Left forelimb (tissue), 1 donor: ENCODE measurements around the gene PAX6.

Experiments
- DNase-seq: peaks from one replicate; pipeline ENCODE4 v3.0.0-alpha.2; 2018; ENCODE audit warnings: low spot score

Gene PAX6

DNA sequence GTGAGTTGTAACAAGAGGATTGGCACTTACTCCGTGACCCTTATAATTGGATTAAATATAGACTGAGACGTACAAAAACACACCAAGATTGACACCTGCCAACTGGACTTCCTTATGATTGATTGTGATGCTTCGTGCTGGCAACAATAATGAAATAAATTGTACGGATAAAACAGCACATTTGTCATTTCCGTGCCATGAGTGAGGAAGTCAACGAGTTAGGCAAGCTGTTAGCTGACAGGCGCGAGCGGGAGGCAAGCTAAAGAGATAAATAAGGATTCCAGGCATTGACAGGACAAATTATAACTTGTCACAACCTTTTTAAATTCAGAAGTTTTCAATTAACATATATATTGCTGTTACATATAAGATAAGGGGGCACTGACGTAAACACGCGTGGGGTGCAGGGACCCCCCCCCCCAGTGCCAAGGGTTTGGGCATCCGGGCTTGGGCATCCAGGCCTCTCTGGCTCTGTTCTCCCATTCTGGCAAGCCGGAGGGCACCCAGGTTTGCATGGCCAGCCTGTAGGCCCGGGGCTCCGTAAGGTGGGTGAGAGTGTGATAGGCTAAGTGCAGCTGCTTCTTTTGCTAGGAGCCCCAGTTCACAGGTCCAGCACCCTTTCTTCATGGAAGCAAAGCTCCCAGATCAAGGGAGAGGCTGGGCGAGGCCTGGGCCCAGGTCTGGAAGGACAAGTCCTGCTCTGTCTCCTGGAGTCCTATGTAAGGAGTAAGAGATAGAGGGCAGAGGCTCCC lies 11.2 kb upstream of the PAX6 start:
- DNase-seq, result peak; percentile 64

- DNase-seq, result no peak
These were observed 10.6 kb upstream of the PAX6 start for GRCh38 chr11:31821766-31822165.

DNA sequence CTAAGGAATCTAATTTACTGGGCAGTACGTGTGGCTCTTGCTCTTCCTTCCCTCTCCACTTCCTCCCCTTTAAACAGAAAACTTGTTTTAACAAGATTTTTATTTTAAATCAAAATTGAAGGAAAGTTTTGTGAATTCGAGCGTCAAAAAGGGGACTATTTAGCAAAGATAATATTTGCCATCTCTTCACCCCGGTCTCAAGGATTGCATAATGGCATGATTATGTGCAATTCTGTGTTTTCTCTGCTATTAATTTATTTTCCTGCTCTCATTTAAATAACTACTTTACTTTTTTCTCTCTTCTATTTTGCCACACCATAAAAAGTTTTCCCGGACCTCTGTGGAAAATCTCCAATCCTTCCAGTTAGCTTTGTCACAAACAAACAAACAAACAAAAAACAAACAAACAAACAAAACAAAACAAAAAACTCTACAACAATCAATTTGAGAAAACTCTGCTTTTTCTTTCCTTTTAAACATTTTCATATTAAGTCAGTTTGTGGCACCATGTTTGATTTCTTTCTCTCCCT lies 10.2 kb upstream of the PAX6 start:
- DNase-seq, result no peak

DNA sequence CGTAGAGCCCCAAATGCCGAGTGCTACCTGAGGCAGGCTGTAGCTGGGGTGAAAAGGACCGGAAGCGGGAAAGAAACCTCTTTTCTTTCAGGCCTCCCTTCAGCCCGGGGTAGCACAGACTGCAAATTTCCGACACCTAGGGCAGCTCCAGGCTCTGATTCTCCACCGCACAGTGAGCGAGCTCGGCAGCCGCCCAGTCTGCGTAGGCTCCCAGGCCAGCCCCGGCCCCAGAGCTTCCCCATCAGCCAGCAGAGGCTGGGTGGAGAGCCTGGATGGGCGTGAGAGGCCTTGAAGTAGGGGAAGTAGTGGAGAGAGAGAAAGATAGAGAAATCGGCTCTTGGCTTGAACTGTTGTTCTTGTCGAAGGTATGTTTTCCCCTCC lies 9.3 kb upstream of the PAX6 start:
- DNase-seq, result no peak

GRCh38 chr11:31819621-31820437 lies 8.7 kb upstream of the PAX6 start:
- no peak for DNase-seq

DNA sequence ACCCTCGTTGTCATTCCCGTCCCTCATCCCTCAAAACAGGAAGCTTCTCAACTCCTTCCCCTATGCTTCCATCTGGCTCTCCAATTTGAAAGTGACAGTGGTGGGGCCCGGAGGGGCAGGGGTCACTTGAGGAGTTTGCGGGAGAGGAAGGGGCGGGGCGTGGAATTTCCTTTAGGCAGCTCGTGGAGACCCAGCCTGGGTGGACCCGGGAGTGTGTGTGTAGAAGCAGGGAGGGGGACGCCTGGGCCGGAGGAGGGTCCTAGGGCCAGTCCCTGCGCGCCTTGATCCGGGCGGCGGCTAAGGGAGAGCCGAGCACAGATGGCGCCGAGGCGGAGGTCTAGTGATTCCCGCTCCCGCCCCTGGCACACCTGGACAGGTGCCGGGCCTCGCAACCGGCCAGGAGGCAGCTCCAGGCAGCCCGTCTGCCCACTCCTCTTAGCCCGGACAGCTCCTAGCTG lies 7.8 kb upstream of the PAX6 start:
- DNase-seq, result no peak

- peak; percentile 60 for DNase-seq
These were observed 7.3 kb upstream of the PAX6 start for GRCh38 chr11:31818425-31818755.

GRCh38 chr11:31817621-31818424 lies 6.7 kb upstream of the PAX6 start:
- DNase-seq, result peak; percentile 62

DNA sequence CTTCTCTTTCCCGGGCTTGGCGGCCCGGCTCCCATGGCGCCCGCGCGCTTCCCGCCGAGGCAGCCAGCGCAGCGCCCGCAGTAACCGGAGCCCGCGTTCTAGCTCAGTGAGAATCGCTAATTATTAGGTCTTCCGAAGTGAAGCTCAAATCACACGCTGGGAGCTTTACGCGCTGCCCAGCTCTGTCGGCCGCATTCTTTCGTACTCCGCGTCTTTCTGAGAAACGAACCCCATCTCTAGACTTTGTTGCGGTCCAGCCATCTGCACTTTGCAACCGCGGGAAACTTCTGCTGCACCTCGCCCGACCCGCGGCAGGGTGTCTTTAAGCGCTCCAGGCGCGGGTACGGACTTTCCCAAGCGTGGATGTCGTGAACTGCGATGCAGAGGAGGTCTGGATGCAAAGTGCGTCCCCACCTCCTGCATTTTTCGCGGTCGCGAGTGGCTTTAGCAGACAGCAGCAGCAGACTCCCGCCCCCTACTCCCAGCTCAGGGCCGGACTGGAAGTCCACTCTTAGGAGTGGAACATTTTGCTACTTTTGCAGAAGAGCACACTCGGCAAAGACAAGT lies 6.0 kb upstream of the PAX6 start:
- peak; percentile 59 for DNase-seq

DNA sequence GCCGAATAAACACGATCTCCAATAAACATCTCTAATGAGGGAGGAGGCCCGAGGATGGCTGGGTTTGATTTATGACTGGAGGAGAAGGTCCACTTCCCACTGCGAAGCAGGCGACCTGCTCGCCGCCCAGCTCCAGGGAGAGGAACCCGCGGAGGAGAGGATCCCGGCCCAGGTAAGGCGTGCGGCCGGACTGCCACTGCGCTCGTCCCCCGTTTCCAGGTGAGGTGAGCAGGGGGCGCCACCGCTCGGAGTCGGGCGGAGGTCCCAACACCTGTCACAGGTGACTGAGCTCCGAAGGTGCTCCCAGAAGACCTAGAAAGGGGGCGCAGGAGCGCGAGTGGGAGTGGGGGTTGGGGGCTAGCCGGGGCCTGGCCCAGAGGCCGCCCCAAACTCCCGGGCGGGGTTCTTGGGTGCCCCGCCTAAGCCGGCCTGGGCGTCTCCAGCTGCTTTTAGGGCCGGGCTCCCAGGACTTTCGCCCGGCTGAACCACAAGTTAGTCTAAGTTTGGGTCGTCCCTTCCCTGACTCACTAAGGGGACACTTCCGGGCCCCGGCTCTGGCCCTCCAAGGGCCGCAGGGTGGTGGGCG lies 5.4 kb upstream of the PAX6 start:
- peak; percentile 57 for DNase-seq

GRCh38 chr11:31815711-31816467 lies 4.8 kb upstream of the PAX6 start:
- peak; percentile 63 for DNase-seq

DNA sequence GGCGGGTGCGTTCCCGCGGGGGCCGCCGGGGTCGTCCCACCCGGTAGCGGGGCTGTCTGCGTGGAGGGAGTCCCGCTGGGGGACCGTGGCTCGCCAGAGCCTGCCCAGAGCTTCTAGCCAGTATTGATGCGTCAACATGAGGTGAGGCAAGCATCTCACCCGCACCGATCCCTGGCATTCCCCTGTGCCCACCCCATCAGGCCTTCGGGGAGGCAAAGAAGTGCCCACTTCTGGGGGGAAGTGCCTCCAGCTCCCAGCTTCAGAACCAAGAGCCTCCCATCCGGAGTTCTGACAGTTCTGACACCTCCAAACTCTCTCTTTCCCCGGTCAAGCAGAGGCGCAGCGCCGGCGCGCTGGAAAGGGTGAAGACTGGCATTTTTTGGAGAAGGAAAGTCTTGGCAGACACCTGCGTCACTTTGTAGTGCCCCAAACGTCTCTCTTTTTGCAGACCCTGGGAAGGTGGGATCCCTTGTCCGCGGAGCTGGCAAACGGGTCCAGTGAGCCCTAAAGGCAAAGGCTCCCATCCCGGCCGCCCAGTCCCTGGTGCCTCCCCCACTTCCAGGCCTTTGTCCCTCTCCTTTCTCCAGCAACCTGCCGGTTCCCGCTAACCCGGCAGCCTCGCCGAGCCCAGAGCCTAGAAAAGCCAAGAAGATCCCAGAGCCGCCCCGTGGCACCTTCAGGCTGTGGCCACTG lies 3.2 kb upstream of the PAX6 start:
- peak; percentile 61 for DNase-seq

DNA sequence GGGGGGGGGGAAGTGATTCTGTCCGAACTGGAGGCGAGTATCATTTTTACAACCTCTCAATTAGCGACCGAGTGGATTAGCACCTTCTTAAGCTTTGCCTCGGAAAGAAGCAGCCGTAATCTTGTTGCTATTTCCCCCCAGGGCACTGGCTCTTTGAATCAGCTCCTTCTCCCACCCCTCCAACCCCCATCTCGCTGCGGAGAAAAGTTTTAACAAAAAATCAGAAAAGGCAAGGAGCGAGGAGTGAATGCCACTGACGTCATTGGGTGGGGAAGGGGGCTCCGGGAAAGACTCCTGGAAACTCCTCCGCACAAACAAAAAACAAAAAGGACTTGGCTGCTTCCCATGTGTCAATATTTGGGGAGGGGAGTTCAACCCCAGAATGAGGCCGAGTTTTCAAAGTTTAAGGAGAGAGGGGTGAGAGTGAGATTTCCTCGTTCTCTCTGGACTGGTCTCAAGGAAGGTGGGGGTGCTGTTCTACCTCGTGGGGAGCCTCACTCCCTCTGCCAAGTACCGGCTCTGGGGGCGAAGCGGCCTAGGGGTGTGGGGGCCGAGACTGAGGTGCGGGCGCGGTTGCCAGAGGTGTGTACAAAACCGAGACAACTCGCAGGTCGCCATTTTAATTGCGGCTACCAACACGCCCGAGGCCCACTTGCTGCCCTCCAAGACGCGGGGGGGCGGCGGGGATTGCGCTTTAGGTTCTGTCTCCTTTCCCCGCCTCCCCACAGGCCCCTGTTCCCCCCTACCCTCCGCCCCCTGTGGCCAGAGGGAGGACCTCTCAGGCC lies 2.5 kb upstream of the PAX6 start:
- peak; percentile 63 for DNase-seq

GRCh38 chr11:31812383-31813381 lies 1.6 kb upstream of the PAX6 start:
- peak; percentile 66 for DNase-seq

GRCh38 chr11:31809857-31810778 lies 1.0 kb downstream of the PAX6 start:
- peak; percentile 77 for DNase-seq

DNA sequence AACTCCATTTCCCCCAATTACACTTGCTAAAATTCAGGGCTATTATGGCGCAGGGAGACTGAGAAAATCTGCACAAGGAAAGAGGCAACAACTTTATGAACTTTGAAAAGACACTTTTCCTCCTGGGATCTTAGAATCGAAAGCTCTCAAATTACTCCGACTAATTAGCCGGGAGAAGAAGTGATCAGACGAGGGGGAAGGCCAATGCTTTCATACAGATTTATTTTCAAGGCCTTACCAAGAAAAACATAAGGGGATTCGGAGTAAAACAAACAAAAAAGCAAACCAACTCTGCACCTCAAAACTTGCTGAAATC lies 1.6 kb downstream of the PAX6 start:
- DNase-seq, result no peak
